Fibroblast of lung (primary cell): ENCODE data around the gene PADI1.

ENCODE experiments used
- CTCF ChIP-seq, 2 donors: IDR thresholded peaks in 1 of 2; conservative IDR thresholded peaks in 1 of 2; 1 replicate in 1 of 2; 2 replicates in 1 of 2; pipeline ENCODE4 v1.5.1; 2011 to 2012; ENCODE audit warnings: low read length in 2 of 2, control low read depth in 1 of 2, inconsistent platforms in 1 of 2, low read depth in 1 of 2, mild to moderate bottlenecking in 1 of 2
- EZH2 ChIP-seq: IDR thresholded peaks from 2 replicates; pipeline ENCODE4 v1.5.1; 2012; ENCODE audit warnings: low read length, control low read depth, mild to moderate bottlenecking; ENCODE audit errors: missing control alignments

DNA sequence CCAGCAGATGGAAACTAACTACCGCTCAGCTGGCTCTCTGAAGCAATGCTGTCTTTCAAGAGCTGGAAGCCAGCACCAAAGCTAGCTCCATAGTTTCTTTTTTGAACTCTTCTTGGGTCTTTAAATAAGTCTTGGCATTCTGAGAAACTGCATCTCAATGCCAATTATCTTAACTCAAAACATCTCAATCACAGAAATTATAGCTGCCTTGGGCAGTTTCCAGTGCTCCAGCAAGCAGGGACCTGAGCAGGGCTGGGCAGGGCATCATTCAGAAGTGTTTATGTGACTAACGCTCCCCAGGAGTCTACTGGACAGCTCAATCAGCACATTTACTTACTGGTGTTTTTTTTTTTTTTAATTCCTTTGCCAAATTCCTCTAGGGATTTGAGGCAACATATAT, 84.8 kb downstream of the PADI1 start:
- TF ChIP-seq EZH2 (no peak), CTCF (conservative IDR thresholded peaks at IDR 0.05 in 1 of 2, IDR thresholded peaks at IDR 0.05 in 1 of 2; ENCODE audit: low read depth in 1 of 2, low read length in 2 of 2) (no peak)
